Occipital lobe (tissue), 2 donors: Measurements from ENCODE around the gene CCDC167. TPM values are rescaled to one million over a fixed set of nuclear protein-coding genes. Genes with fewer than 3 reads are reported as not detected.
"Not testable (repeated sequence)": the region's sequence is repeated elsewhere in the genome, so short reads cannot be mapped to it uniquely, and the experiment has no call there.

Experiments
- DNase-seq: peaks from one replicate; lab custom pipeline; 2025; lab: John Stamatoyannopoulos, UW
- total RNA-seq: library from RNA; depleted of rRNA; stranded (reverse); fragments of >200 nt; gene quantifications from one replicate; pipeline ENCODE4 v1.2.3, GENCODE V29; 2014

CCDC167 gene
- total RNA-seq, 1 donor from 2014 or later = 11.7 TPM

GRCh38 chr6:37473364-37474095 is 26.2 kb downstream of the CCDC167 start:
- no peak for DNase-seq

GRCh38 chr6:37467718-37468117 is 32.0 kb downstream of the CCDC167 start:
- no peak for DNase-seq

GRCh38 chr6:37463110-37463509 is 36.6 kb downstream of the CCDC167 start:
- no peak for DNase-seq

GRCh38 chr6:37460805-37461204 is 38.9 kb downstream of the CCDC167 start:
- no peak for DNase-seq

- no peak for DNase-seq
Measured at GRCh38 chr6:37459981-37460800, 39.5 kb downstream of the CCDC167 start.

- DNase-seq = peak; percentile 24
Measured at GRCh38 chr6:37456816-37457560, 42.7 kb downstream of the CCDC167 start.

GRCh38 chr6:37456126-37456525 is 43.6 kb downstream of the CCDC167 start:
- no peak for DNase-seq

- DNase-seq = no peak
Measured at GRCh38 chr6:37454420-37455140, 45.1 kb downstream of the CCDC167 start.

- DNase-seq = no peak
Measured at GRCh38 chr6:37452522-37452921, 47.2 kb downstream of the CCDC167 start.

- DNase-seq = no peak
Measured at GRCh38 chr6:37451441-37452193, 48.1 kb downstream of the CCDC167 start.

GRCh38 chr6:37449984-37450383 is 49.7 kb downstream of the CCDC167 start:
- DNase-seq = no peak

GRCh38 chr6:37443216-37443542 is 56.5 kb downstream of the CCDC167 start:
- not testable (repeated sequence) for DNase-seq

- DNase-seq = no peak
Measured at GRCh38 chr6:37442416-37443215, 57.1 kb downstream of the CCDC167 start.

GRCh38 chr6:37441651-37442050 is 58.0 kb downstream of the CCDC167 start:
- no peak for DNase-seq

GRCh38 chr6:37438930-37439329 is 60.8 kb downstream of the CCDC167 start:
- DNase-seq = no peak

GRCh38 chr6:37435816-37436215 is 63.9 kb downstream of the CCDC167 start:
- no peak for DNase-seq

- no peak for DNase-seq
Measured at GRCh38 chr6:37435373-37435772, 64.3 kb downstream of the CCDC167 start.

- peak; percentile 47 for DNase-seq
Measured at GRCh38 chr6:37433657-37434271, 65.9 kb downstream of the CCDC167 start.
